ENCODE results near the gene INVS.

Gene INVS

DNA sequence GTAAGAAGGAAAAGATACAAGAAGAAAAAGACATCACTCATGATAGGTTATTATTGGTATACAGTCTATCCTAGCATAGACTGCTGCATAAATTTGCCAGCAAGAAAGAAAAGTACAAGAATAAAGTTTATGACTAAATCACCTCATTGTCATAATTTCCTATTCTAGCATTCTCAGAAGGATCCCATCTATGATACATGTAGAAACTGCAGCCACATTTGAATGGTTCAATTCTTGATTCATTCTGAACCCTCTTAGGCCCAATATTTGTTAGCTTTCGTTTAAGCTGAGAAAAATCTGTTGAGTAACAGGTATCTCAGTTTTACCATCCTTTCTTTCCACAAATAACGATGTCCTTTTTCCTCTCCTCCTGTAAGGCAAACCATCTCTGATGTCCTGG, 21.2 kb downstream of the INVS start:
- Histone ChIP-seq H3K79me2 (ENCODE audit: insufficient read depth, low read length) (0 out of 2 replicates have a peak, but pooled peaks cover 2% of the 10 kb centered on the region), H3K27ac (ENCODE audit: low read length) (no peak overlapping the region), H3K27me3 (ENCODE audit: insufficient read depth, low read length, poor library complexity) (no peaks in the 10 kb centered on the region), H3K4me2 (ENCODE audit: insufficient read depth, low read length) (no peak overlapping the region), H3K36me3 (ENCODE audit: insufficient read depth, low read length) (peaks cover 8% of the 10 kb centered on the region; the same call in 1 of the 2 replicates), H3K9ac (ENCODE audit: low read depth, low read length) (no peak overlapping the region), H4K20me1 (ENCODE audit: insufficient read depth, low read length) (no peaks in the 10 kb centered on the region), H3K4me3 (ENCODE audit: low read depth in 1 of 2, low read length in 2 of 2) (no peak overlapping the region), H3K4me1 (ENCODE audit: insufficient read depth, low read length) (no peaks in the 10 kb centered on the region), H3K9me3 (ENCODE audit: insufficient read depth, low read length, severe bottlenecking) (no peaks in the 10 kb centered on the region), H2AFZ (ENCODE audit: low read depth, low read length) (no peak overlapping the region)
- DNase-seq, result no peak
- TF ChIP-seq EZH2 (IDR thresholded peaks at IDR 0.05; ENCODE audit: borderline replicate concordance, low read depth, low read length, severe bottlenecking), result no peak
- TF ChIP-seq, protein P1, sequence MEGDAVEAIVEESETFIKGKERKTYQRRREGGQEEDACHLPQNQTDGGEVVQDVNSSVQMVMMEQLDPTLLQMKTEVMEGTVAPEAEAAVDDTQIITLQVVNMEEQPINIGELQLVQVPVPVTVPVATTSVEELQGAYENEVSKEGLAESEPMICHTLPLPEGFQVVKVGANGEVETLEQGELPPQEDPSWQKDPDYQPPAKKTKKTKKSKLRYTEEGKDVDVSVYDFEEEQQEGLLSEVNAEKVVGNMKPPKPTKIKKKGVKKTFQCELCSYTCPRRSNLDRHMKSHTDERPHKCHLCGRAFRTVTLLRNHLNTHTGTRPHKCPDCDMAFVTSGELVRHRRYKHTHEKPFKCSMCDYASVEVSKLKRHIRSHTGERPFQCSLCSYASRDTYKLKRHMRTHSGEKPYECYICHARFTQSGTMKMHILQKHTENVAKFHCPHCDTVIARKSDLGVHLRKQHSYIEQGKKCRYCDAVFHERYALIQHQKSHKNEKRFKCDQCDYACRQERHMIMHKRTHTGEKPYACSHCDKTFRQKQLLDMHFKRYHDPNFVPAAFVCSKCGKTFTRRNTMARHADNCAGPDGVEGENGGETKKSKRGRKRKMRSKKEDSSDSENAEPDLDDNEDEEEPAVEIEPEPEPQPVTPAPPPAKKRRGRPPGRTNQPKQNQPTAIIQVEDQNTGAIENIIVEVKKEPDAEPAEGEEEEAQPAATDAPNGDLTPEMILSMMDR (IDR thresholded peaks at IDR 0.05; ENCODE audit: borderline replicate concordance, extremely low read depth, low read length, poor library complexity, severe bottlenecking), result no peak
- ATAC-seq (ENCODE audit: insufficient read depth, low read depth), result no peak

DNA sequence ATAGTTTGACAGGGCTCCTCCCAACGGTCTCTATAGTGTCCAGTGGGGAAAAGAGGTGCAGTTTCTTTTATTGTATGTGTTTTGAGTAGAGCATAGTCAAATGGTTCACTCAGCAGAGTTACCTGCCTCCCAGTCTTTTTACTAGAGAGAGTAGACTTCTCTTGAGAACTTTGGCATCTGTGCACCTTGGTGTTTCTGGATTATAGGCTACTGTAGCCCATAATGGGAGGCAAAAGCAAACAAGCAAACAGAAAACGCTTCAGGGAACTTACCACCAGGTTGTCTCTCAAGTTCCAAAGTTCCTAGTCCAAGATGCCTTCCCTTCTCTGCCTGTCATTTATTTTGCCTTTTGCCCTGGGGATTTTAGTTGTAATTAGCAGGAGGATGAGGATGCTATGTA, 26.2 kb downstream of the INVS start:
- H3K79me2 ChIP-seq (ENCODE audit: insufficient read depth, low read length), result 0 out of 2 replicates have a peak, but pooled peaks cover 2% of the 10 kb centered on the region
- H3K27ac ChIP-seq (ENCODE audit: low read length), result no peak overlapping the region
- H3K9me3 ChIP-seq (ENCODE audit: insufficient read depth, low read length, severe bottlenecking), result no peaks in the 10 kb centered on the region
- H3K9ac ChIP-seq (ENCODE audit: low read depth, low read length), result no peak overlapping the region
- no peak overlapping the region for H3K4me3 ChIP-seq (ENCODE audit: low read depth in 1 of 2, low read length in 2 of 2)
- no peaks in the 10 kb centered on the region for H3K27me3 ChIP-seq (ENCODE audit: insufficient read depth, low read length, poor library complexity)
- no peak for DNase-seq
- H3K4me2 ChIP-seq (ENCODE audit: insufficient read depth, low read length), result no peak overlapping the region
- H3K4me1 ChIP-seq (ENCODE audit: insufficient read depth, low read length), result no peaks in the 10 kb centered on the region
- no peak for TF ChIP-seq EZH2 (IDR thresholded peaks at IDR 0.05; ENCODE audit: borderline replicate concordance, low read depth, low read length, severe bottlenecking)
- TF ChIP-seq, protein P1 (IDR thresholded peaks at IDR 0.05; ENCODE audit: borderline replicate concordance, extremely low read depth, low read length, poor library complexity, severe bottlenecking), result no peak
- ATAC-seq (ENCODE audit: insufficient read depth, low read depth), result no peak
- H4K20me1 ChIP-seq (ENCODE audit: insufficient read depth, low read length), result no peaks in the 10 kb centered on the region
- H3K36me3 ChIP-seq (ENCODE audit: insufficient read depth, low read length), result peaks cover 7% of the 10 kb centered on the region; the same call in 1 of the 2 replicates
- H2AFZ ChIP-seq (ENCODE audit: low read depth, low read length), result no peak overlapping the region

DNA sequence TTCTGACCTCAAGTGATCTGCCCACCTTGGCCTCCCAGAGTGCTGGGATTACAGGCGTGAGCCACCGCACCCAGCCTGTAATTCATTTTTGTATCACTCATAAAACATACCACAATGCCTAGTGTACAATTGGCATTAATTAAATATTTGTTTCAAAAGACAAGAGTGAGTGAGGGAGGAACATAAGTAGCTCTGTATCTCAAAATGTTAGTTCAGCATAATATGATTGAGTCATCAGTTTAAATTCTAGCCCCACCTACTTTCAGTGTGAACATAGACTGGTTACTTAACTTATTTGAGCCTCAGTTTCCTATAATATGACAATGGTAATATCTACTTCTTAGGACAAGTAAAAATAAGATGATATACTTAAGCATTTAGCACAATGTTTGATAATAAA, 26.9 kb downstream of the INVS start:
- Histone ChIP-seq H3K36me3 (ENCODE audit: insufficient read depth, low read length) (peaks cover 5% of the 10 kb centered on the region; the same call in 1 of the 2 replicates), H3K27me3 (ENCODE audit: insufficient read depth, low read length, poor library complexity) (no peaks in the 10 kb centered on the region), H3K9me3 (ENCODE audit: insufficient read depth, low read length, severe bottlenecking) (no peaks in the 10 kb centered on the region), H2AFZ (ENCODE audit: low read depth, low read length) (no peak overlapping the region), H3K79me2 (ENCODE audit: insufficient read depth, low read length) (0 out of 2 replicates have a peak, but pooled peaks cover 2% of the 10 kb centered on the region), H4K20me1 (ENCODE audit: insufficient read depth, low read length) (no peaks in the 10 kb centered on the region), H3K27ac (ENCODE audit: low read length) (no peak overlapping the region), H3K4me1 (ENCODE audit: insufficient read depth, low read length) (no peaks in the 10 kb centered on the region), H3K4me2 (ENCODE audit: insufficient read depth, low read length) (no peak overlapping the region), H3K4me3 (ENCODE audit: low read depth in 1 of 2, low read length in 2 of 2) (no peak overlapping the region), H3K9ac (ENCODE audit: low read depth, low read length) (no peak overlapping the region)
- ATAC-seq (ENCODE audit: insufficient read depth, low read depth) (no peak), DNase-seq (no peak)
- TF ChIP-seq, protein P1 (IDR thresholded peaks at IDR 0.05; ENCODE audit: borderline replicate concordance, extremely low read depth, low read length, poor library complexity, severe bottlenecking), result no peak
- no peak for TF ChIP-seq EZH2 (IDR thresholded peaks at IDR 0.05; ENCODE audit: borderline replicate concordance, low read depth, low read length, severe bottlenecking)
